ENCODE results near the gene MARK1.
A peak's percentile ranks its signal among the peaks of the same experiment; 100 is the strongest.
"Not testable (repeated sequence)": the region's sequence is repeated elsewhere in the genome, so short reads cannot be mapped to it uniquely, and the experiment has no call there.

MARK1 gene

GRCh38 chr1:220631238-220631815, 103.4 kb downstream of the MARK1 start:
- no peak for DNase-seq

GRCh38 chr1:220637759-220638158, 109.8 kb downstream of the MARK1 start:
- DNase-seq = no peak

DNA sequence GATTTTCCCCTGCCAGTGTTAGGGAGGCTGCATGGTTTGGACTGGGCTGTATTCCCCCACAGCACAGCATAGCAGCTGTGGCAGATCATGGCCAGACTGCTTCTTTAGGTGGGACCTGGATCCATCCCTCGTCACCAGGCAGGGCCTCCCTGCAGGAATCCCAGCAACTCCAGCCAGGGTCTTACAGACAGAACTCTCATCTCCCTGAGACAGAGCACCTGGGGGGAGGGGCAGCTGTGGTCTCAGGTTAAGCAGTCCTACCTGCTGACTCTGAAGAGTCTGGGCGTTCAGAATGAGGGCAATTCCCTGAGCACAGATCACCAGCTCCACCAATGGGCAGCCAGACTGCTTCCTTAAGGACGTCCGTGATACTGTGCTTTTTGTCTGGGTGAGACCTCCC, 114.3 kb downstream of the MARK1 start:
- no peak for DNase-seq

DNA sequence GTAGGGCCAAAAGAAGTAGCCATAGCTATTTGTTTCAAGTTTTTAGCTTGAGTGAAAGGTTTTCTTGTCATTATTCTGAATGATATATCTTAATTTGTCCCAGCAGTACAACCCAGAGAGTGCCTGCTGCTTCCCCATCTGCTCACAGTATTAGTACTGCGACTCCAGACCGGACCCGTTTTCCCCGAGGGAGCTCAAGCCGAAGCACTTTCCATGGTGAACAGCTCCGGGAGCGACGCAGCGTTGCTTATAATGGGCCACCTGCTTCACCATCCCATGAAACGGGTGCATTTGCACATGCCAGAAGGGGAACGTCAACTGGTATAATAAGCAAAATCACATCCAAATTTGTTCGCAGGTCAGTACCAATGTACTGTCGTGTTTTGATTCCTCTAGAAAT, 125.1 kb downstream of the MARK1 start:
- no peak for DNase-seq

DNA sequence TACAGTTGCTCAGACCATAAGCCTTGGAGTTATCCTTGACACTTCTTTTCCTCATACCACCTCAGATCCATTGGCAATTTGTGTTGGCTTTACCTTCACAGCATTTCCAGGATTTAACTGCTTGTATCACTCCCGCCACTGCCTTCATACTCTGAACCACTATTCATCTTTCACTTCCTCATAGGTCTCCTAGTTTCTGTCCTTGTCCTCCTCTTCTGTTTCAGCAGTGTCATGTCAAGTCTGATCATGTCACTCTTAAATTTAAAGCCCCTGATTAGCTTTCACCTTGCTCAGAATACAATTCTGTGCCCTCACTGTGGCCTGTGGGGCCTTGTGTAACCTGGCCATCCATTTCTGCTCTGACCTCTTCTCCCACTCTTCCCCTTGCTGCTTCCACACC, 127.6 kb downstream of the MARK1 start:
- DNase-seq = no peak

GRCh38 chr1:220655961-220656740, 128.2 kb downstream of the MARK1 start:
- no peak for DNase-seq

DNA sequence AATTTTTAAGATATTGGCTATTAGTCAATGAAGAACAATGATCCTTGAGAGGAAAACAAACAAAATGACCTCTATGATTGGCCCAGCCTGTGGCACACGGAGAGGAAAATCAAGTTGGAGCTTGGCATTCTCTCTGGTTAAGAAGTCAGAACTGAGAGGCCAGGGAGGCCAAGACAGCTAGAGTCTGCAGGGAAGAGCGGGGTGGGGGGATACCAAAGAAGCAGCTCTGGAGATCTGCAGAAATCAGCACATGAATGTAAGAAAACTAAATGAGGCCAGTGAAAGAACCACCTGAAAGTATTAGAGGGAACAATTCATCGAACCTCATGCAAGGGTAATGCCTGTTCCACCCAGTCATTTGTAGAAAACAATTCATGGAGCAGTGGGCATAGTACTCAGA, 138.4 kb downstream of the MARK1 start:
- no peak for DNase-seq

- no peak for DNase-seq
These were observed 141.1 kb downstream of the MARK1 start for GRCh38 chr1:220669005-220669404.

DNA sequence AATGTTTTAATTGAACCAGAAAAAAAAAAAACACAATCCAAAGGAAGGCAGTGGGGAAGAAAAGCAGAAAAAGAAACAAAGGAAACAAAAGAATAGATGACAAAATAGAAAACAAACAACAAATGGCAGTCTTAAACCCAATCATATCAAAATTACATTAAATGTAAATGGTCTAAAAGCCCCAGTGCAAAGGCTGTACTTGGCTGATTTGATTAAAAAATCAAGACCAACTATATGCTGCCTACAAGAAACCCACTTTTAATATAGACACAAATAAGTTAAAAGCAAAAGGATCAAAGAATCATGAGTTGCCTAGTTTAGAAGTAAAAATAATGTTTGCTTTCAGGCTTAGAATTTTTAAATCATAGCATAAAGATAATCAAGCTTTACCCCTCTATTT, 142.4 kb downstream of the MARK1 start:
- DNase-seq = no peak

DNA sequence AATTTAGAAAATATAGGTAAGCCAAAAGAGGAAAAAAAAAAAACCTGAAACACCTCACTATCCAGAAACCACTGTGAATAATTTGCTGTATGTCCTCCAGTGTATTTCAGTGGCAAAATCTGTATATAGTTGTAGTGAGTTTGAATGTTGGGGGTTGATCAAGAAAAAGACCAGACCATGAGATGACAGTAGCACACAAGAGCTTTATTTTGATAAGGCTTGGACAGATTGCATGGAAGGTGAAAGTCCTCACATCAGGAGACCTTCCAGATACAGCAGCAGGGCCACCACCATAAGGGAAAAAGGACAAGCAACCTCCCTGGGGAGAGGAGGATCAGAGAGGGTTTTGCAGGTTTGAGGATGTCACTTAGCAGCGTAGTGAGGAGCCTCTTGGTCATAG, 146.0 kb downstream of the MARK1 start:
- no peak for DNase-seq

GRCh38 chr1:220677251-220677650, 149.3 kb downstream of the MARK1 start:
- DNase-seq = no peak

- no peak for DNase-seq
These were observed 152.2 kb downstream of the MARK1 start for GRCh38 chr1:220680085-220680687.

- DNase-seq = no peak
These were observed 153.4 kb downstream of the MARK1 start for GRCh38 chr1:220681220-220681880.

GRCh38 chr1:220682901-220683576, 155.1 kb downstream of the MARK1 start:
- no peak for DNase-seq

DNA sequence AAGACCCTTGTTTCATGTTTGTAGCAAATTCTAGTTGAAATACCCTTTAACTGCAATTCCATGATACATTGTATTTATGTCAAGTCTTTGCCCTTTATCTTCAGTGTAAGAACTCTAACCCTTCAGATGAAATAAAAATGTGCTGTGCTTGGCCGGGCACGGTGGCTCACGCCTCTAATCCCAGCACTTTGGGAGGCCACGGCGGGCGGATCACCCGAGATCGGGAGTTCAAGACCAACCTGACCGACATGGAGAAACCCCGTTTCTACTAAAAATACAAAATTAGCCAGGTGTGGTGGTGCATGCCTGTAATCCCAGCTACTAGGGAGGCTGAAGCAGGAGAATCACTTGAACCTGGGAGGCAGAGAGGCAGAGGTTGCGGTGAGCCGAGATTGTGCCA, 155.8 kb downstream of the MARK1 start:
- not testable (repeated sequence) for DNase-seq

- no peak for DNase-seq
These were observed 157.0 kb downstream of the MARK1 start for GRCh38 chr1:220684890-220685289.

GRCh38 chr1:220685879-220686278, 157.9 kb downstream of the MARK1 start:
- DNase-seq = no peak

DNA sequence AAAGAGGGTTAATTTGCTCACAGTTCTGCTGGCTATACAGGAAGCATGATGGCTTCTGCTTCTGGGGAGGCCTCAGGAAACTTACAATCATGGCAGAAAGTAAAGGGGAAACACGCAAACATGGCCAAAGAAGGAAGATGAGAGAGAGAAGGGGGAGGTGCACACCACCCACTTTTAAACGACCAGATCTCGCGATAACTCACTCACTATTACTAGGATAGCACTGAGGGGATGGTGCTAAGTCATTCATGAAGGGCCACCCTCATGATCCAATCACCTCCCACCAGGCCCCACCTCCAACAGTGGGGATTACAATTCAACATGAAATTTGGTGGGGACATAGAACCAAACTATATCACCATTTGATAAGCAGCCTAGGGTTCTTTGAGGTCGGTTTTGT, 159.9 kb downstream of the MARK1 start:
- DNase-seq = no peak

DNA sequence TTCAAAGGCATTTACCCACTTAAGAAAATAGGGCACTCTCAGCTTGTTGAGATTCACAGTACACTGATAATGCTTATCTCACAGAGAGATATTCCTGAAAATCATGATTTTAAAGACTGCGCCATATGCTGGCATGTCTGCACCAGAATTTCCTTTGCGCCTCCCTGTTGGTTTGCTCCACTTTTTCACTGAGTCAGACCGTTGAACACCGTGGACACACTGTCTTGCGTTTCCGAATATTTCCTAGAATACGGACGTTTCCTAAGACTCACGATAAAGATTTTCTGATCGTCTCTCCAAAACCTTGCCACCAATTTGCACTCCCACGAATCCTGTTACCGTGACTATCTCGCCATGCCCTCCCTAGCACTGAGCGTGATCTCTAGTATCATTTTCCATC, 161.7 kb downstream of the MARK1 start:
- no peak for DNase-seq

DNA sequence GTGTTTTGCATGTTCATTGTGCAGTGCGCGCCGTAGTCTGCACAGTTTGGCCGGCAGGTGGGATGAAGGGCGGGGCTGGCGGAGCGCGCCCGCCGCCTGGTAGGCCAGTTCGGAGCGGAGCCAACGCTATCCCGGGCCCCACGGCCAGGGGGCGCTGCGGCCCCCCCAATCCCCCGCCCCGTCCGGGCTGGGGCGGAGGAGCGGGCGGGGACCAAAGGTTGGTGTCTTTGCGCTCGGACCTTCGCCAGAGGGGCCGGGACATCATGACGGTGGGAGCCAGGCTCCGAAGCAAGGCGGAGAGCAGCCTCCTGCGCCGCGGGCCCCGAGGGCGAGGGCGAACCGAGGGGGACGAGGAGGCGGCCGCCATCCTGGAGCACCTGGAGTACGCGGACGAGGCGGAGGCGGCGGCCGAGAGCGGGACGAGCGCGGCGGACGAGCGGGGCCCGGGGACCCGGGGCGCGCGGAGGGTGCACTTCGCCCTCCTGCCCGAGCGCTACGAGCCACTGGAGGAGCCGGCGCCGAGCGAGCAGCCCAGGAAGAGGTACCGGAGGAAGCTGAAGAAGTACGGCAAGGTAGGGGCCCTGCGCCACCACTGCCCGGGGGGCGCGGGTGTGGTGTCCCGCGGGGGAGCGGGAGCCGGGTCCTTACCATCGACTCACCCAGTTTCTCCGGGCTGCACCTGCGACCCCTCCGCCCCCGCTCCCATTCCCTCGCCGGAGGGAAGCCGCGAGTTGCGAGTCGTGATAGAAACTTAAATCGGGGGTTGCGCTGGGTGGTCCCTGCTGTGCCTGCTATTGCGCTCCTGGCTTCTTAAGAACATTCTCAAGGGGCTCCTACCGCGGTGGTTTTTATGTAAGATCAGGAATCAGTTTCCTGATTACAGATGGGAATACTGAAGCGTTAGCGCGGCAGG, 162.5 kb downstream of the MARK1 start, which contains the start of gene C1orf115:
TSS of gene C1orf115 (plus strand) at position 224 of the 913 bp plus-strand sequence. CDS start at position 264, 40 bp downstream.
- DNase-seq = peak; percentile 13 to 59 (median 33)

GRCh38 chr1:220691053-220691684, 163.2 kb downstream of the MARK1 start:
- DNase-seq = no peak
